C4-2B (cell line): ENCODE data around the gene KLRF2.

Experiments
- H3K27ac ChIP-seq: fragments of 450-650 bp; 2 replicates; pipeline ENCODE4 v1.5.1; 2017
- CTCF ChIP-seq: fragments of 450-650 bp; conservative IDR thresholded peaks from 2 replicates; pipeline ENCODE4 v1.5.1; 2017; ENCODE audit warnings: mild to moderate bottlenecking
- ZFX ChIP-seq: fragments of 450-650 bp; IDR thresholded peaks from 2 replicates; pipeline ENCODE4 v1.6.1; 2017

The KLRF2 gene

GRCh38 chr12:9881246-9881645 lies at the start of gene KLRF2:
Gene KLRF2, plus strand, starts transcription at chr12:9881489. Its CDS starts 107 bp downstream, at chr12:9881596.
- H3K27ac ChIP-seq: no peak within 1 kb of the TSS
- TF ChIP-seq CTCF (no peak), ZFX (no peak)

GRCh38 chr12:9831720-9832119 lies 49.6 kb upstream of the KLRF2 start:
- H3K27ac ChIP-seq: no peak overlapping the region
- TF ChIP-seq CTCF (no peak), ZFX (no peak)

GRCh38 chr12:9843407-9843806 lies 37.9 kb upstream of the KLRF2 start:
- TF ChIP-seq ZFX: no peak
- TF ChIP-seq CTCF: no peak
- H3K27ac ChIP-seq: no peak overlapping the region

- H3K27ac ChIP-seq: no peak overlapping the region
- no peak for TF ChIP-seq ZFX
- no peak for TF ChIP-seq CTCF
Measured at GRCh38 chr12:9848899-9849298, 32.4 kb upstream of the KLRF2 start.

- no peak for TF ChIP-seq CTCF
- TF ChIP-seq ZFX: no peak
- H3K27ac ChIP-seq: no peak overlapping the region
Measured at GRCh38 chr12:9851050-9851449, 30.2 kb upstream of the KLRF2 start.

GRCh38 chr12:9851927-9852326 lies 29.4 kb upstream of the KLRF2 start:
- H3K27ac ChIP-seq: no peak overlapping the region
- no peak for TF ChIP-seq ZFX
- no peak for TF ChIP-seq CTCF

- TF ChIP-seq CTCF: no peak
- no peak for TF ChIP-seq ZFX
- H3K27ac ChIP-seq: no peak overlapping the region
Measured at GRCh38 chr12:9856151-9856550, 25.1 kb upstream of the KLRF2 start.
